PFSK-1 (cell line): ENCODE measurements around the gene CUL1.

Experiments
- FOXP2 ChIP-seq: optimal IDR thresholded peaks from 2 replicates; pipeline ENCODE3; 2011; ENCODE audit warnings: borderline replicate concordance, control low read depth, inconsistent platforms; ENCODE audit not compliant: insufficient read depth; ENCODE audit errors: extremely low read length, extremely low read depth
- POLR2AphosphoS5 ChIP-seq: IDR thresholded peaks from 2 replicates; pipeline ENCODE4 v1.6.1; 2012; ENCODE audit warnings: low read depth, mild to moderate bottlenecking, control low read depth, low read length, moderate library complexity
- REST ChIP-seq, 2 experiments: IDR thresholded peaks; 2 replicates each; pipeline versions ENCODE4 v1.6.1 to v1.8.0; 2011 to 2012; ENCODE audit warnings: low read depth in 2 of 2, low read length in 2 of 2, control low read depth in 1 of 2, inconsistent platforms in 1 of 2, mild to moderate bottlenecking in 1 of 2, moderate library complexity in 1 of 2; ENCODE audit not compliant: insufficient read depth in 1 of 2
- SIN3A ChIP-seq: IDR thresholded peaks from 2 replicates; pipeline ENCODE4 v1.6.1; 2012; ENCODE audit warnings: mild to moderate bottlenecking, low read length, moderate library complexity, borderline replicate concordance; ENCODE audit not compliant: insufficient read depth
- TAF1 ChIP-seq: IDR thresholded peaks from 2 replicates; pipeline ENCODE4 v1.6.1; 2012; ENCODE audit warnings: low read length, control low read depth, borderline replicate concordance; ENCODE audit not compliant: insufficient read depth

Gene CUL1

GRCh38 chr7:148783801-148784527, 85.3 kb downstream of the CUL1 start:
- no peak for TF ChIP-seq FOXP2
- TF ChIP-seq SIN3A = no peak
- no peak for TF ChIP-seq REST (IDR thresholded peaks at IDR 0.05; ENCODE audit: insufficient read depth in 1 of 2, low read depth in 2 of 2, low read length in 2 of 2)
- TF ChIP-seq POLR2AphosphoS5 = no peak
- no peak for TF ChIP-seq TAF1

- TF ChIP-seq FOXP2 = no peak
Measured at GRCh38 chr7:148787571-148788295, 89.0 kb downstream of the CUL1 start.

DNA sequence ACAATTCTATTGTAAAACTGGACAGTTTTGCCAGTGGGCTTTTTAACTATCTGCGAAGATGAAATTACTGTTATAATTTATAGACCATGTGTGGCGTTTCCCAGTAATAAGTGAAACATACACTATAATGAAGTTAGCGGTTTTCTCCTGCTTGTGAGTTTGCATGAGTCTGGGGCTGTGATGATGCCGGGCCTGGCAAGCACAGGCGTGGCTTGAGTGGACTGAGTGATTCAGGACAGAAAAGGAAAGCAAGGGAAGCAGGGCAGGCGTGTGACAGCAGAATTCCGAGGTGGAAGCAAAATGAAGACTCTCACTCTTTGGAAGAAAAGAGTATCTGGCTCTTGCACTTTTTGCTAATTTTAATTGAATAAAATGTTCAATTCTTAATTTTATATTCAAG, 90.5 kb downstream of the CUL1 start:
- TF ChIP-seq REST (IDR thresholded peaks at IDR 0.05; ENCODE audit: insufficient read depth in 1 of 2, low read depth in 2 of 2, low read length in 2 of 2) = no peak

DNA sequence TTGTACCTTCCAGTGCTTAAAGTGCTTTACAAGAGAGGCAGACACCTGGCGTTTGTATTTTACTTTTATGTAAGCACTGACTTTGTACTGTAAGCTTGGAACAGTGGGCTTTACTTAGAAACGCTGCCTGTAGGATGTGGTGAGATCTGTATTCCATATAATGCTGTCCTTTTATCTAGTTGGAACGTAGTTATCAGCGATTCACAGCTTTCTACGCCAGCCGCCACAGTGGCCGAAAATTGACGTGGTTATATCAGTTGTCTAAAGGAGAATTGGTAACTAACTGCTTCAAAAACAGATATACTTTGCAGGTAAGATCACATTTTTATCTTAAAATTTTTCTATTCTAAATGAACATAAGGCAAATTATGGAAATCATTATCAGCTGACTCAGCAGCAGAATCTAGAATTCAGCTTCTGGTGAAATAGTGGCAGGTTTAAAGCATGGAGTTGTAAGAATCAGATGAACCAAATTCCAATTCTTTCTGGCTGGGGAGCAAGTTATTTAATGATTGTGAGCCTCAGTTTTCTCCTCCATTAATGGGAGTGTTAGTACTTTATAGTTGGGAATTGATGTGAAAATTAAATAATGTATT, 91.5 kb downstream of the CUL1 start:
- TF ChIP-seq REST (IDR thresholded peaks at IDR 0.05; ENCODE audit: insufficient read depth in 1 of 2, low read depth in 2 of 2, low read length in 2 of 2) = no peak
- TF ChIP-seq FOXP2 = no peak
- no peak for TF ChIP-seq SIN3A
- TF ChIP-seq POLR2AphosphoS5 = no peak
- TF ChIP-seq TAF1 = no peak

DNA sequence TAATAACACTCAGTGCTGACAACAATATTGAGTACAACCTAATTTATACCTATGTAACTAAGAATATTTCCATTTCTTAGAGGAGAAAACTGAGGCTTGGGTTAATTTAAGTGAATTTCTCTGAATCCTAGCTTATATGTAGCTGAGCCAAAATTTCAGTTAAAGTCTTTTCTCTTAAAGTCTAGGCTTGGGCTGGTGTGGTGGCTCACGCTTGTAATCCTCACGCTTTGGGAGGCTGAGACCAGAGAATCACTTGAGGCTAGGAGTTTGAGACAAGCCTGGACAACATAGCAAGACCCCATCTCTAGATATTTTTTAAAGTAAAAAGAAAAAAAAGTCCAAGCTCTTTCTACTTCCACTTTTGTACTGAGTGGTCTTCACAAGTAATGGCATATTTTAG, 92.1 kb downstream of the CUL1 start:
- no peak for TF ChIP-seq SIN3A

DNA sequence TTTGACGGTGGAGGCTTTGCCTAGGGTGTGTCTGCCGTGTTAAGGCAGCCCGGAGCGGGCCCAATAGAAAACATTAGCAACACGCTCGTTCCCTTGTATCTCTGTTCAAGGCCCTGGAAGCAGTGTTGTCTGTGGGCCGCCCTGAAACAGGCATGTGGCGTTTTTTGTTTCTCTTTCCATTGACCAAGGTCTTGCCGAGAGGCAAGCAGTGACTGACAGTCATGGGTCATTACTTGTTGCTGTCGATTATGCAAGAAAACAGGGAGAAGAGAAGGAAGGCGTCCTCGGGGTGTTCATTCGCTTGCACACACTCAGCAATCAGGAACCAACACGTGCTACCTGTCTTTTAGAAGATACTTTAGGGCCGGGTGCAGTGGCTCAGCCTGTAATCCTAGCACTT, 92.8 kb downstream of the CUL1 start:
- TF ChIP-seq SIN3A = no peak
- TF ChIP-seq TAF1 = no peak
- no peak for TF ChIP-seq REST (IDR thresholded peaks at IDR 0.05; ENCODE audit: insufficient read depth in 1 of 2, low read depth in 2 of 2, low read length in 2 of 2)
- TF ChIP-seq POLR2AphosphoS5 = no peak
- TF ChIP-seq FOXP2 = no peak
